Measurements from ENCODE around the gene GNG8.

Gene GNG8

GRCh38 chr19:46604781-46605355, 31.1 kb downstream of the GNG8 start:
- Histone ChIP-seq H3K9me3 (ENCODE audit: control insufficient read depth, insufficient read depth, low read length) (no peaks in the 10 kb centered on the region), H3K36me3 (ENCODE audit: control insufficient read depth, insufficient read depth, low read length) (peaks cover 50% of the 10 kb centered on the region), H3K4me1 (ENCODE audit: control insufficient read depth, insufficient read depth, low read length) (peaks cover 3% of the 10 kb centered on the region), H3K9ac (ENCODE audit: low read depth, low read length) (peak overlapping the region; percentile 24), H3K4me3 (ENCODE audit: low read depth, low read length) (no peak overlapping the region), H3K27me3 (ENCODE audit: control insufficient read depth, insufficient read depth, low read length) (no peaks in the 10 kb centered on the region)

- no peaks in the 10 kb centered on the region for H3K9me3 ChIP-seq (ENCODE audit: control insufficient read depth, insufficient read depth, low read length)
- peaks cover 42% of the 10 kb centered on the region for H3K36me3 ChIP-seq (ENCODE audit: control insufficient read depth, insufficient read depth, low read length)
- no peak overlapping the region for H3K4me3 ChIP-seq (ENCODE audit: low read depth, low read length)
- no peak overlapping the region for H3K9ac ChIP-seq (ENCODE audit: low read depth, low read length)
- H3K4me1 ChIP-seq (ENCODE audit: control insufficient read depth, insufficient read depth, low read length), result peaks cover 3% of the 10 kb centered on the region
- no peaks in the 10 kb centered on the region for H3K27me3 ChIP-seq (ENCODE audit: control insufficient read depth, insufficient read depth, low read length)
Observed at GRCh38 chr19:46603752-46604231, 32.2 kb downstream of the GNG8 start.

- peaks cover 37% of the 10 kb centered on the region for H3K36me3 ChIP-seq (ENCODE audit: control insufficient read depth, insufficient read depth, low read length)
- H3K4me1 ChIP-seq (ENCODE audit: control insufficient read depth, insufficient read depth, low read length), result peaks cover 3% of the 10 kb centered on the region
- no peaks in the 10 kb centered on the region for H3K27me3 ChIP-seq (ENCODE audit: control insufficient read depth, insufficient read depth, low read length)
- H3K9ac ChIP-seq (ENCODE audit: low read depth, low read length), result peak overlapping the region; percentile 24
- H3K4me3 ChIP-seq (ENCODE audit: low read depth, low read length), result peak overlapping the region; percentile 82
- no peaks in the 10 kb centered on the region for H3K9me3 ChIP-seq (ENCODE audit: control insufficient read depth, insufficient read depth, low read length)
Observed at GRCh38 chr19:46603195-46603637, 32.8 kb downstream of the GNG8 start.

- Histone ChIP-seq H3K4me1 (ENCODE audit: control insufficient read depth, insufficient read depth, low read length) (peaks cover 3% of the 10 kb centered on the region), H3K36me3 (ENCODE audit: control insufficient read depth, insufficient read depth, low read length) (peaks cover 31% of the 10 kb centered on the region), H3K9me3 (ENCODE audit: control insufficient read depth, insufficient read depth, low read length) (no peaks in the 10 kb centered on the region), H3K4me3 (ENCODE audit: low read depth, low read length) (peak overlapping the region; percentile 82), H3K27me3 (ENCODE audit: control insufficient read depth, insufficient read depth, low read length) (no peaks in the 10 kb centered on the region), H3K9ac (ENCODE audit: low read depth, low read length) (no peak overlapping the region)
Observed at GRCh38 chr19:46602392-46603194, 33.4 kb downstream of the GNG8 start.

GRCh38 chr19:46601318-46602224, 34.4 kb downstream of the GNG8 start, which contains the start of gene CALM3:
TSS of gene CALM3 (plus strand) at chr19:46601330. CDS start at chr19:46601435, 105 bp downstream.
- Histone ChIP-seq H3K9me3 (ENCODE audit: control insufficient read depth, insufficient read depth, low read length) (no peaks in the 10 kb centered on the region), H3K36me3 (ENCODE audit: control insufficient read depth, insufficient read depth, low read length) (peaks cover 21% of the 10 kb centered on the region), H3K27me3 (ENCODE audit: control insufficient read depth, insufficient read depth, low read length) (no peaks in the 10 kb centered on the region), H3K4me3 (ENCODE audit: low read depth, low read length) (peak within 1 kb of the TSS; percentile 93), H3K9ac (ENCODE audit: low read depth, low read length) (peak within 1 kb of the TSS; percentile 100), H3K4me1 (ENCODE audit: control insufficient read depth, insufficient read depth, low read length) (peaks cover 3% of the 10 kb centered on the region)

- Histone ChIP-seq H3K9me3 (ENCODE audit: control insufficient read depth, insufficient read depth, low read length) (no peaks in the 10 kb centered on the region), H3K36me3 (ENCODE audit: control insufficient read depth, insufficient read depth, low read length) (peaks cover 13% of the 10 kb centered on the region), H3K27me3 (ENCODE audit: control insufficient read depth, insufficient read depth, low read length) (no peaks in the 10 kb centered on the region), H3K4me1 (ENCODE audit: control insufficient read depth, insufficient read depth, low read length) (peaks cover 3% of the 10 kb centered on the region), H3K4me3 (ENCODE audit: low read depth, low read length) (peak overlapping the region; percentile 93), H3K9ac (ENCODE audit: low read depth, low read length) (peak overlapping the region; percentile 100)
Observed at GRCh38 chr19:46600384-46601317, 35.4 kb downstream of the GNG8 start.

- peaks cover 8% of the 10 kb centered on the region for H3K36me3 ChIP-seq (ENCODE audit: control insufficient read depth, insufficient read depth, low read length)
- peak overlapping the region; percentile 93 for H3K4me3 ChIP-seq (ENCODE audit: low read depth, low read length)
- no peaks in the 10 kb centered on the region for H3K27me3 ChIP-seq (ENCODE audit: control insufficient read depth, insufficient read depth, low read length)
- H3K9me3 ChIP-seq (ENCODE audit: control insufficient read depth, insufficient read depth, low read length), result no peaks in the 10 kb centered on the region
- no peak overlapping the region for H3K9ac ChIP-seq (ENCODE audit: low read depth, low read length)
- H3K4me1 ChIP-seq (ENCODE audit: control insufficient read depth, insufficient read depth, low read length), result peaks cover 3% of the 10 kb centered on the region
Observed at GRCh38 chr19:46599716-46600373, 36.2 kb downstream of the GNG8 start.

- peaks cover 8% of the 10 kb centered on the region for H3K36me3 ChIP-seq (ENCODE audit: control insufficient read depth, insufficient read depth, low read length)
- H3K9ac ChIP-seq (ENCODE audit: low read depth, low read length), result no peak overlapping the region
- no peaks in the 10 kb centered on the region for H3K27me3 ChIP-seq (ENCODE audit: control insufficient read depth, insufficient read depth, low read length)
- peaks cover 1% of the 10 kb centered on the region for H3K4me1 ChIP-seq (ENCODE audit: control insufficient read depth, insufficient read depth, low read length)
- no peaks in the 10 kb centered on the region for H3K9me3 ChIP-seq (ENCODE audit: control insufficient read depth, insufficient read depth, low read length)
- no peak overlapping the region for H3K4me3 ChIP-seq (ENCODE audit: low read depth, low read length)
Observed at GRCh38 chr19:46598372-46598917, 37.6 kb downstream of the GNG8 start.

- no peaks in the 10 kb centered on the region for H3K27me3 ChIP-seq (ENCODE audit: control insufficient read depth, insufficient read depth, low read length)
- H3K4me3 ChIP-seq (ENCODE audit: low read depth, low read length), result no peak overlapping the region
- H3K36me3 ChIP-seq (ENCODE audit: control insufficient read depth, insufficient read depth, low read length), result no peaks in the 10 kb centered on the region
- no peaks in the 10 kb centered on the region for H3K9me3 ChIP-seq (ENCODE audit: control insufficient read depth, insufficient read depth, low read length)
- H3K4me1 ChIP-seq (ENCODE audit: control insufficient read depth, insufficient read depth, low read length), result no peaks in the 10 kb centered on the region
- H3K9ac ChIP-seq (ENCODE audit: low read depth, low read length), result no peak overlapping the region
Observed at GRCh38 chr19:46596008-46596407, 40.0 kb downstream of the GNG8 start.

GRCh38 chr19:46591870-46592269, 44.1 kb downstream of the GNG8 start:
- no peak overlapping the region for H3K4me3 ChIP-seq (ENCODE audit: low read depth, low read length)
- no peaks in the 10 kb centered on the region for H3K9me3 ChIP-seq (ENCODE audit: control insufficient read depth, insufficient read depth, low read length)

More at GRCh38 chr19:46591870-46592269, 44.1 kb downstream of the GNG8 start:
- Histone ChIP-seq H3K9ac (ENCODE audit: low read depth, low read length) (no peak overlapping the region), H3K36me3 (ENCODE audit: control insufficient read depth, insufficient read depth, low read length) (no peaks in the 10 kb centered on the region), H3K27me3 (ENCODE audit: control insufficient read depth, insufficient read depth, low read length) (no peaks in the 10 kb centered on the region), H3K4me1 (ENCODE audit: control insufficient read depth, insufficient read depth, low read length) (no peaks in the 10 kb centered on the region)

Data from iPS-15b (cell line).